Stomach (tissue), 4 donors: ENCODE data around the gene POU2AF2.

Experiments used
- CTCF ChIP-seq, 7 experiments: fragments of 450-650 bp in 4 of 7; fragments of 200-600 bp in 3 of 7; sonication (generic) in 3 of 7; IDR thresholded peaks; one replicate each; pipeline ENCODE4 v1.5.1; 2016 to 2019; ENCODE audit warnings: antibody characterized with exemption in 7 of 7, control low read depth in 2 of 7, mild to moderate bottlenecking in 1 of 7
- POLR2A ChIP-seq, 4 donors: fragments of 450-650 bp; IDR thresholded peaks; one replicate each; pipeline ENCODE4 v1.6.1; 2016; ENCODE audit warnings: antibody characterized with exemption in 4 of 4, control low read depth in 2 of 4, mild to moderate bottlenecking in 1 of 4, moderate library complexity in 1 of 4
- POLR2AphosphoS5 ChIP-seq, 3 donors: sonication (generic); formaldehyde crosslinking; IDR thresholded peaks; one replicate each; pipeline ENCODE4 v1.6.1; 2016; ENCODE audit warnings: antibody characterized with exemption in 3 of 3

DNA sequence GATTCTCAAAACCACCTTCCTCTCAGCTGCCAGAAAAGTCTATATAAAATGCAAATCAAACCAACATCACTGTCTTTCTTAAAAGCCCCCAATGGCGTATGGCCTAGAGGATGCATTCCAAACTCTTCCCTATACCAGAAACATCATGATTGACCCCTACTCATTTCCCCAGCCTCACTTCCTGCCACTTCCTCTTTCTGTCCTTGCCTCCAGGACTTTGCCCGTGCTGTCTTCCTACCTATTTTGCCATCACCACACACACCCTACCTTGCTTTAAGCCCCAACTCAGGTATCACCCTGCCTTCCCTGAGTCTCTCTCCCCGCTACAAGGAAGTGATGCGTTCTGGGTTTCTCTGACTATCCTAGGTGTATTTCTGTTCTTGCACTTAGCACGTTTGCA lies 8.1 kb downstream of the POU2AF2 start:
- TF ChIP-seq CTCF (IDR thresholded peaks at IDR 0.05) (no peak), POLR2A (IDR thresholded peaks at IDR 0.05) (no peak), POLR2AphosphoS5 (IDR thresholded peaks at IDR 0.05) (no peak)
